Vagina (tissue), 2 donors: ENCODE results near the gene SPOPL. TPM values are rescaled to one million over a fixed set of nuclear protein-coding genes. Genes with fewer than 3 reads are reported as not detected.

Experiments
- DNase-seq, 2 donors: peaks; one replicate each; pipeline ENCODE4 v3.0.0-alpha.2; 2017; ENCODE audit errors: extremely low spot score in 2 of 2
- H3K27ac ChIP-seq: fragments of 200-600 bp; sonication (generic); one replicate; pipeline ENCODE4 v1.5.1; 2019
- H3K27me3 ChIP-seq: fragments of 200-600 bp; sonication (generic); one replicate; pipeline ENCODE4 v1.5.1; 2019
- H3K36me3 ChIP-seq, 2 donors: fragments of 200-600 bp; sonication (generic); one replicate each; pipeline ENCODE4 v1.5.1; 2017 to 2019
- H3K4me1 ChIP-seq: fragments of 200-600 bp; sonication (generic); one replicate; pipeline ENCODE4 v1.5.1; 2019
- H3K4me3 ChIP-seq, 2 donors: fragments of 200-600 bp; sonication (generic); 1 replicate in 1 of 2; 2 replicates in 1 of 2; pipeline ENCODE4 v1.5.1; 2016 to 2019
- H3K9me3 ChIP-seq: fragments of 200-600 bp; sonication (generic); one replicate; pipeline ENCODE4 v1.5.1; 2019
- CTCF ChIP-seq, 3 experiments: fragments of 450-650 bp in 2 of 3; fragments of 200-600 bp in 1 of 3; sonication (generic) in 1 of 3; IDR thresholded peaks; one replicate each; pipeline ENCODE4 v1.5.1; 2017 to 2019; ENCODE audit warnings: antibody characterized with exemption in 3 of 3, mild to moderate bottlenecking in 2 of 3, moderate library complexity in 2 of 3
- POLR2A ChIP-seq, 2 donors: fragments of 450-650 bp; IDR thresholded peaks; one replicate each; pipeline ENCODE4 v1.6.1; 2017; ENCODE audit warnings: antibody characterized with exemption in 2 of 2, mild to moderate bottlenecking in 2 of 2, moderate library complexity in 2 of 2
- POLR2AphosphoS5 ChIP-seq, 2 donors: sonication (generic); formaldehyde crosslinking; IDR thresholded peaks; one replicate each; pipeline ENCODE4 v1.9.0; 2017; ENCODE audit warnings: antibody characterized with exemption in 2 of 2, mild to moderate bottlenecking in 2 of 2, low read depth in 1 of 2; ENCODE audit not compliant: insufficient read depth in 1 of 2
- intact Hi-C: fragments of 100-400 bp; cut with DNase I; formaldehyde crosslinking; loops from one replicate; pipeline ENCODE4 v1.15.1; 2023
- total RNA-seq: library from RNA; depleted of rRNA; stranded (reverse); fragments of >200 nt; gene quantifications from one replicate; pipeline ENCODE4 v1.2.3, GENCODE V29; 2016

Gene SPOPL
- total RNA-seq, 1 donor from 2014 or later, result 20.1 TPM

GRCh38 chr2:138503652-138504051, 2.1 kb downstream of the SPOPL start:
- no peaks in the 10 kb centered on the region for H3K27me3 ChIP-seq
- H3K36me3 ChIP-seq, result no peaks in the 10 kb centered on the region
- no peaks in the 10 kb centered on the region for H3K9me3 ChIP-seq
- intact Hi-C loops, result no loop called here
- H3K4me1 ChIP-seq, result peaks cover 54% of the 10 kb centered on the region
- H3K4me3 ChIP-seq, result peak overlapping the region; percentile 91 to 94
- no peak for TF ChIP-seq POLR2A (IDR thresholded peaks at IDR 0.05)
- no peak for TF ChIP-seq POLR2AphosphoS5 (IDR thresholded peaks at IDR 0.05; ENCODE audit: insufficient read depth in 1 of 2, low read depth in 1 of 2)
- no peak for TF ChIP-seq CTCF (IDR thresholded peaks at IDR 0.05)
- no peak overlapping the region for H3K27ac ChIP-seq
- DNase-seq, result no peak

- H3K36me3 ChIP-seq, result no peaks in the 10 kb centered on the region
- peaks cover 54% of the 10 kb centered on the region for H3K4me1 ChIP-seq
Measured at GRCh38 chr2:138504092-138504491, 2.5 kb downstream of the SPOPL start.

GRCh38 chr2:138504546-138505235, 3.1 kb downstream of the SPOPL start:
- no peak for TF ChIP-seq CTCF (IDR thresholded peaks at IDR 0.05)
- no peak for TF ChIP-seq POLR2AphosphoS5 (IDR thresholded peaks at IDR 0.05; ENCODE audit: insufficient read depth in 1 of 2, low read depth in 1 of 2)
- no peak for TF ChIP-seq POLR2A (IDR thresholded peaks at IDR 0.05)
- no peaks in the 10 kb centered on the region for H3K27me3 ChIP-seq
- peaks cover 54% of the 10 kb centered on the region for H3K4me1 ChIP-seq
- intact Hi-C loops, result no loop called here
- peak overlapping the region in 1 of 2 donors; percentile 91 for H3K4me3 ChIP-seq
- no peak overlapping the region for H3K27ac ChIP-seq
- H3K9me3 ChIP-seq, result no peaks in the 10 kb centered on the region
- no peaks in the 10 kb centered on the region for H3K36me3 ChIP-seq
- DNase-seq, result no peak

More at GRCh38 chr2:138504092-138504491, 2.5 kb downstream of the SPOPL start:
- TF ChIP-seq POLR2AphosphoS5 (IDR thresholded peaks at IDR 0.05; ENCODE audit: insufficient read depth in 1 of 2, low read depth in 1 of 2) (no peak), CTCF (IDR thresholded peaks at IDR 0.05) (no peak), POLR2A (IDR thresholded peaks at IDR 0.05) (no peak)
- H3K27me3 ChIP-seq, result no peaks in the 10 kb centered on the region
- no peak for DNase-seq
- peak overlapping the region in 1 of 2 donors; percentile 91 for H3K4me3 ChIP-seq
- intact Hi-C loops, result no loop called here
- H3K9me3 ChIP-seq, result no peaks in the 10 kb centered on the region
- H3K27ac ChIP-seq, result no peak overlapping the region

GRCh38 chr2:138507267-138507666, 5.7 kb downstream of the SPOPL start:
- TF ChIP-seq CTCF (IDR thresholded peaks at IDR 0.05) (no peak), POLR2A (IDR thresholded peaks at IDR 0.05) (no peak)
- Histone ChIP-seq H3K36me3 (no peaks in the 10 kb centered on the region), H3K9me3 (no peaks in the 10 kb centered on the region), H3K4me1 (peaks cover 45% of the 10 kb centered on the region), H3K27me3 (no peaks in the 10 kb centered on the region), H3K4me3 (no peak overlapping the region), H3K27ac (no peak overlapping the region)
- intact Hi-C loops, result no loop called here
- DNase-seq, result no peak

GRCh38 chr2:138510319-138510718, 8.7 kb downstream of the SPOPL start:
- H3K27ac ChIP-seq, result no peak overlapping the region
- DNase-seq, result no peak
- H3K27me3 ChIP-seq, result no peaks in the 10 kb centered on the region
- intact Hi-C loops, result no loop called here
- H3K9me3 ChIP-seq, result no peaks in the 10 kb centered on the region
- H3K36me3 ChIP-seq, result no peaks in the 10 kb centered on the region
- H3K4me1 ChIP-seq, result peaks cover 32% of the 10 kb centered on the region
- H3K4me3 ChIP-seq, result no peak overlapping the region
- no peak for TF ChIP-seq CTCF (IDR thresholded peaks at IDR 0.05)
- no peak for TF ChIP-seq POLR2A (IDR thresholded peaks at IDR 0.05)
- no peak for TF ChIP-seq POLR2AphosphoS5 (IDR thresholded peaks at IDR 0.05; ENCODE audit: insufficient read depth in 1 of 2, low read depth in 1 of 2)
